ENCODE data around the gene DAB1.

GRCh38 chr1:57067863-57068262, 356.0 kb downstream of the DAB1 start:
- TF ChIP-seq JUND (IDR thresholded peaks at IDR 0.05; ENCODE audit: low read depth, low read length) (no peak), MTA3 (IDR thresholded peaks at IDR 0.05; ENCODE audit: borderline replicate concordance, low read length) (no peak), TCF12 (IDR thresholded peaks at IDR 0.05; ENCODE audit: low read depth, low read length) (no peak), USF2 (IDR thresholded peaks at IDR 0.05; ENCODE audit: borderline replicate concordance, low read depth, low read length) (no peak), NRF1 (conservative IDR thresholded peaks at IDR 0.05; ENCODE audit: low read depth, low read length) (no peak), CBFB (IDR thresholded peaks at IDR 0.05; ENCODE audit: low read depth) (no peak), FOXM1 (IDR thresholded peaks at IDR 0.05; ENCODE audit: low read depth, low read length) (no peak), RCOR1 (conservative IDR thresholded peaks at IDR 0.05; ENCODE audit: low read depth, low read length) (no peak), RBBP5 (conservative IDR thresholded peaks at IDR 0.05) (no peak), ZNF274 (IDR thresholded peaks at IDR 0.05; ENCODE audit: insufficient read depth, insufficient read length) (no peak), POLR2AphosphoS5 (IDR thresholded peaks at IDR 0.05; ENCODE audit: low read length) (no peak), RFX5 (IDR thresholded peaks at IDR 0.05; ENCODE audit: low read depth, low read length) (no peak)
- TF ChIP-seq, protein P1, sequence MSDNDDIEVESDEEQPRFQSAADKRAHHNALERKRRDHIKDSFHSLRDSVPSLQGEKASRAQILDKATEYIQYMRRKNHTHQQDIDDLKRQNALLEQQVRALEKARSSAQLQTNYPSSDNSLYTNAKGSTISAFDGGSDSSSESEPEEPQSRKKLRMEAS (IDR thresholded peaks at IDR 0.05; ENCODE audit: low read depth, low read length) = no peak
- TF ChIP-seq, protein P2, sequence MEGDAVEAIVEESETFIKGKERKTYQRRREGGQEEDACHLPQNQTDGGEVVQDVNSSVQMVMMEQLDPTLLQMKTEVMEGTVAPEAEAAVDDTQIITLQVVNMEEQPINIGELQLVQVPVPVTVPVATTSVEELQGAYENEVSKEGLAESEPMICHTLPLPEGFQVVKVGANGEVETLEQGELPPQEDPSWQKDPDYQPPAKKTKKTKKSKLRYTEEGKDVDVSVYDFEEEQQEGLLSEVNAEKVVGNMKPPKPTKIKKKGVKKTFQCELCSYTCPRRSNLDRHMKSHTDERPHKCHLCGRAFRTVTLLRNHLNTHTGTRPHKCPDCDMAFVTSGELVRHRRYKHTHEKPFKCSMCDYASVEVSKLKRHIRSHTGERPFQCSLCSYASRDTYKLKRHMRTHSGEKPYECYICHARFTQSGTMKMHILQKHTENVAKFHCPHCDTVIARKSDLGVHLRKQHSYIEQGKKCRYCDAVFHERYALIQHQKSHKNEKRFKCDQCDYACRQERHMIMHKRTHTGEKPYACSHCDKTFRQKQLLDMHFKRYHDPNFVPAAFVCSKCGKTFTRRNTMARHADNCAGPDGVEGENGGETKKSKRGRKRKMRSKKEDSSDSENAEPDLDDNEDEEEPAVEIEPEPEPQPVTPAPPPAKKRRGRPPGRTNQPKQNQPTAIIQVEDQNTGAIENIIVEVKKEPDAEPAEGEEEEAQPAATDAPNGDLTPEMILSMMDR (IDR thresholded peaks at IDR 0.05 in 2 of 3, conservative IDR thresholded peaks at IDR 0.05 in 1 of 3; ENCODE audit: control insufficient read depth in 2 of 3, extremely low read depth in 1 of 3, insufficient read depth in 1 of 3, low read depth in 3 of 3, low read length in 3 of 3) = no peak
